Body of pancreas (tissue), 4 donors: ENCODE data around the gene CHCHD10. TPM values are rescaled to one million over a fixed set of nuclear protein-coding genes. Genes with fewer than 3 reads are reported as not detected.

ENCODE experiments used
- ATAC-seq: fragments of 150-250 bp; one replicate; pipeline ENCODE4 v1.9.1; 2016
- DNase-seq, 4 donors: peaks; one replicate each; pipeline ENCODE4 v3.0.0-alpha.2; 2019
- H3K27ac ChIP-seq, 4 donors: fragments of 200-600 bp; sonication (generic); 1 replicate in 3 of 4; 2 replicates in 1 of 4; pipeline versions ENCODE4 v1.5.1 to v1.6.1; 2016 to 2019; ENCODE audit warnings: mild to moderate bottlenecking in 1 of 4, mixed read lengths in 1 of 4, moderate library complexity in 1 of 4
- H3K27me3 ChIP-seq, 2 donors: fragments of 200-600 bp; sonication (generic); one replicate each; pipeline ENCODE4 v1.6.0; 2016; ENCODE audit warnings: mild to moderate bottlenecking in 1 of 2
- H3K36me3 ChIP-seq, 2 donors: fragments of 200-600 bp; sonication (generic); replicated peaks in 1 of 2; 2 replicates each; pipeline ENCODE4 v1.5.1; 2016; ENCODE audit warnings: low read depth in 2 of 2; ENCODE audit not compliant: insufficient read depth in 1 of 2
- H3K4me1 ChIP-seq: fragments of 200-600 bp; sonication (generic); one replicate; pipeline ENCODE4 v1.6.0; 2016
- H3K4me3 ChIP-seq, 2 donors: fragments of 200-600 bp; sonication (generic); 1 replicate in 1 of 2; 2 replicates in 1 of 2; pipeline ENCODE4 v1.5.1; 2016 to 2019
- H3K9me3 ChIP-seq, 3 donors: fragments of 200-600 bp; sonication (generic); 1 replicate in 2 of 3; 2 replicates in 1 of 3; pipeline ENCODE4 v1.5.1; 2016
- POLR2A ChIP-seq, 3 donors: fragments of 450-650 bp; IDR thresholded peaks; one replicate each; pipeline ENCODE4 v1.6.1; 2016; ENCODE audit warnings: antibody characterized with exemption in 3 of 3, mild to moderate bottlenecking in 2 of 3
- WGBS, 2 donors: methylation state at CpG; one replicate each; pipeline ENCODE4 v1.1.5; 2017; 5-methylcytosine and 5-hydroxymethylcytosine counted together
- intact Hi-C: fragments of 100-400 bp; cut with DNase I; formaldehyde crosslinking; loops from one replicate; pipeline ENCODE4 v1.15.1; 2023
- total RNA-seq, 2 donors: library from RNA; depleted of rRNA; stranded (reverse); fragments of >200 nt; gene quantifications; one replicate each; pipeline ENCODE4 v1.1.0, GENCODE V29; 2016
- TF ChIP-seq, protein P1 (sequence below), 7 experiments: fragments of 450-650 bp in 4 of 7; fragments of 200-600 bp in 3 of 7; sonication (generic) in 3 of 7; IDR thresholded peaks; one replicate each; pipeline ENCODE4 v1.5.1; 2016 to 2019; ENCODE audit warnings: antibody characterized with exemption in 7 of 7

Gene CHCHD10
- total RNA-seq, 2 donors from 2014 or later: 18.2 to 116 TPM

DNA sequence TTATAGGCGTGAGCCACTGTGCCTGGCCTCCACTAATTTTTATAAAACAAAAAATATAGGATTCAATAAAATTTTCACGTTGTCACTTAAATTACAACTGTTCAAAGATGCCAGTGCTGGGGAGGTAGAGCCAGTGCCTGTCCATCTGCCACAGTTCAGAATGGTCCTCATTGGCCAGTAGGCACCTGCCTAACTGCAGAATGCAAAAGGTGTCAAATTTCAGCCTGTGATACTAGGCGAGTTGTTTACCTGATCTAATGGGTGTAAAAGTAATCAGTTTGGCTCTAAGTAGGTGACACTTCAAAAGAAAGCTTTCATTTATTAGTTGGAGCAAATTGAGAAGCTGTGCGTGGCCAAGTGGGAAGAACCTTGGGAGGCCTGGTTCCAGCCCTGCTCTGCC lies 21.3 kb upstream of the CHCHD10 start:
- TF ChIP-seq POLR2A (IDR thresholded peaks at IDR 0.05): no peak
- TF ChIP-seq, protein P1, sequence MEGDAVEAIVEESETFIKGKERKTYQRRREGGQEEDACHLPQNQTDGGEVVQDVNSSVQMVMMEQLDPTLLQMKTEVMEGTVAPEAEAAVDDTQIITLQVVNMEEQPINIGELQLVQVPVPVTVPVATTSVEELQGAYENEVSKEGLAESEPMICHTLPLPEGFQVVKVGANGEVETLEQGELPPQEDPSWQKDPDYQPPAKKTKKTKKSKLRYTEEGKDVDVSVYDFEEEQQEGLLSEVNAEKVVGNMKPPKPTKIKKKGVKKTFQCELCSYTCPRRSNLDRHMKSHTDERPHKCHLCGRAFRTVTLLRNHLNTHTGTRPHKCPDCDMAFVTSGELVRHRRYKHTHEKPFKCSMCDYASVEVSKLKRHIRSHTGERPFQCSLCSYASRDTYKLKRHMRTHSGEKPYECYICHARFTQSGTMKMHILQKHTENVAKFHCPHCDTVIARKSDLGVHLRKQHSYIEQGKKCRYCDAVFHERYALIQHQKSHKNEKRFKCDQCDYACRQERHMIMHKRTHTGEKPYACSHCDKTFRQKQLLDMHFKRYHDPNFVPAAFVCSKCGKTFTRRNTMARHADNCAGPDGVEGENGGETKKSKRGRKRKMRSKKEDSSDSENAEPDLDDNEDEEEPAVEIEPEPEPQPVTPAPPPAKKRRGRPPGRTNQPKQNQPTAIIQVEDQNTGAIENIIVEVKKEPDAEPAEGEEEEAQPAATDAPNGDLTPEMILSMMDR (IDR thresholded peaks at IDR 0.05): no peak
- DNase-seq (peak in 1 of 4 donors; percentile 38), ATAC-seq (no peak)
- H3K27ac ChIP-seq: peak overlapping the region in 1 of 4 donors; percentile 6
- WGBS, 2 donors: 37 to 50% methylated on average over 4 of the region's 4 CpGs
- no peaks in the 10 kb centered on the region for H3K9me3 ChIP-seq
- peaks cover 0 to 5% of the 10 kb centered on the region in 2 donors for H3K36me3 ChIP-seq
- intact Hi-C loops: no loop called here
- H3K27me3 ChIP-seq: no peaks in the 10 kb centered on the region
- peaks cover 39% of the 10 kb centered on the region for H3K4me1 ChIP-seq
- H3K4me3 ChIP-seq: no peak overlapping the region

DNA sequence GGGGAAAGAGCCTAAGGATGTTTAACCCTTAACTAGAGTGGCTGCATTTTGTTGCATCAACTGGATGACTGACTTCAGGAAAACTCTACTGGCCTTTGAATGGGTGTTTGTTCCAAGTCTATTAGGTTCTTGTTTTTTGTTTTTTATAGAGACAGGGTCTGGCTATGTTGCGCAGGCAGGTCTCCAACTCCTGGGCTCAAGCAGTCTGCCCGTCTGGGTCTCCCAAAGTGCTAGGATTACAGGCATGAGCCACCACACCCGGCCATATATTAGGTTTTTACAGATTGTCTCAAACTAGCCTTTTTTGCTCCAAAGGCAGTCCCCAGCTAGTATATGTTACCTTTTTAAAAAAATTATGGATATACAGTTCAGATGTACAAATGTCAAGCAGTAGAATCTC lies 20.1 kb upstream of the CHCHD10 start:
- ATAC-seq (no peak), DNase-seq (no peak)
- H3K27ac ChIP-seq: peak overlapping the region in 2 of 4 donors; percentile 96 to 100
- H3K27me3 ChIP-seq: no peaks in the 10 kb centered on the region
- 59 to 66% methylated on average over 3 of the region's 3 CpGs for WGBS, 2 donors
- peaks cover 49% of the 10 kb centered on the region for H3K4me1 ChIP-seq
- H3K36me3 ChIP-seq: peaks cover 0 to 2% of the 10 kb centered on the region in 2 donors
- H3K9me3 ChIP-seq: no peaks in the 10 kb centered on the region
- TF ChIP-seq, protein P1 (IDR thresholded peaks at IDR 0.05): no peak
- TF ChIP-seq POLR2A (IDR thresholded peaks at IDR 0.05): no peak
- H3K4me3 ChIP-seq: peak overlapping the region; percentile 77 to 79
- intact Hi-C loops: no loop called here

DNA sequence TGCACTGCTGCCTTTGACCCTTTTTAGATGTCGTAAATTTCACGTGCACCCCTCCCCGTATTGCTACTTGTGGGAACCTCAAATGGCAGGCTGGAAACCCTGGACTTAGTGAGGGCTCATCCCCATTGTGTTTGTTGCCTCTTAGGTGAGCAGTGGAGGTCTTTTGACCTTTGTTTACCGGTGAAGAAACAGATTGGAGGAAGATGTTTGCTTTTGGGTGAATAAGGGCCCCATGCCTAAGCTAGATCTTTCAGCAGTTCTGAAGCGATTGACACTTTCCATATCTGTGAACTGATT lies 19.8 kb upstream of the CHCHD10 start:
- intact Hi-C loops: no loop called here

DNA sequence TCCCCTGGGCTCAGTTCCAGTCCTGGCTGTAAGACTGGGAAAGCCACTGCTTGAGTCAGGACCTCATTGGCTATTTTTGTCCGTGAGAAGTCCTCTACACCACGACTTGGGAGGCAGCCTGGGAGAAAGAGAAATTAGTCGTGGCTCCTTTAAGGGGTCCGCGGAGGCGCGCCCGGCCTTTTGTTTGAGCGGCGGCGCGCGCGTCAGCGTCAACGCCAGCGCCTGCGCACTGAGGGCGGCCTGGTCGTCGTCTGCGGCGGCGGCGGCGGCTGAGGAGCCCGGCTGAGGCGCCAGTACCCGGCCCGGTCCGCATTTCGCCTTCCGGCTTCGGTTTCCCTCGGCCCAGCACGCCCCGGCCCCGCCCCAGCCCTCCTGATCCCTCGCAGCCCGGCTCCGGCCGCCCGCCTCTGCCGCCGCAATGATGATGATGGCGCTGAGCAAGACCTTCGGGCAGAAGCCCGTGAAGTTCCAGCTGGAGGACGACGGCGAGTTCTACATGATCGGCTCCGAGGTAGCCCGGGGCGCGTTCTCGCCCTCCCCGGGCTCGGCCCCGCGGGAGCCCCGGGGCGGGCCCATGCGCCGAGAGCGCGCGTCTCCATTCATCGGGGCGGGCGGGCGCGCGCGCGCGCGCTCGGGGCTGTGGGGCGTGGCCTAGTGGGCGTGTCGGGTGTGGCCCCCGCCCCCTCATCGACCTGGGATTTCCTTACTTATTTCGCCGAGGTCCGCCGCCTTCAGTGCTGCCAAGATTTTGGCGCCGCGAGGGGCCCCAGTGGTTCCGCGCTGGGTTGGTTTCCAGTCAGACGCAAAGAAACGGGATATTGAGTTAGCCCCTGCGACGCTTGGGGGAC lies 19.2 kb upstream of the CHCHD10 start, which contains the start of gene SMARCB1:
Gene SMARCB1 (plus strand): TSS at position 215 of the 848 bp plus-strand sequence. CDS start 204 bp downstream, at position 419.
- Histone ChIP-seq H3K9me3 (no peaks in the 10 kb centered on the region), H3K4me3 (peak within 1 kb of the TSS; percentile 77 to 79), H3K27me3 (no peaks in the 10 kb centered on the region), H3K4me1 (peaks cover 49% of the 10 kb centered on the region), H3K36me3 (no peaks in the 10 kb centered on the region), H3K27ac (peak within 1 kb of the TSS; percentile 96 to 100 (median 98))
- DNase-seq (peak; percentile 90 to 94 (median 92)), ATAC-seq (peak; percentile 95)
- TF ChIP-seq, protein P1 (IDR thresholded peaks at IDR 0.05): no peak
- peak; percentile 76 to 87 (median 81) for TF ChIP-seq POLR2A (IDR thresholded peaks at IDR 0.05)
- WGBS, 2 donors: 0% methylated on average over 3 to 78 of the region's 97 CpGs
- intact Hi-C loops: no loop called here

More for the DNA sequence above, 19.8 kb upstream of the CHCHD10 start:
- DNase-seq: no peak
- Histone ChIP-seq H3K36me3 (no peaks in the 10 kb centered on the region), H3K27me3 (no peaks in the 10 kb centered on the region), H3K27ac (peak overlapping the region; percentile 96 to 100 (median 98)), H3K4me1 (peaks cover 49% of the 10 kb centered on the region), H3K4me3 (peak overlapping the region; percentile 77 to 79), H3K9me3 (no peaks in the 10 kb centered on the region)
- WGBS, 2 donors: 0 to 2% methylated on average over 3 to 5 of the region's 5 CpGs
- peak; percentile 12 for ATAC-seq
- TF ChIP-seq, protein P1 (IDR thresholded peaks at IDR 0.05): no peak
- TF ChIP-seq POLR2A (IDR thresholded peaks at IDR 0.05): no peak
